PC-9 (cell line): Measurements from ENCODE around the gene APOL2.

Source experiments
- CTCF ChIP-seq: fragments of 200-600 bp; sonication (generic); conservative IDR thresholded peaks from 2 replicates; pipeline ENCODE4 v1.6.1; 2017; ENCODE audit warnings: mixed run types, antibody characterized with exemption, mild to moderate bottlenecking, moderate library complexity
- EZH2 ChIP-seq: fragments of 200-600 bp; sonication (generic); IDR thresholded peaks from 2 replicates; pipeline ENCODE4 v1.8.0; 2017; ENCODE audit warnings: antibody characterized with exemption, low read depth

DNA sequence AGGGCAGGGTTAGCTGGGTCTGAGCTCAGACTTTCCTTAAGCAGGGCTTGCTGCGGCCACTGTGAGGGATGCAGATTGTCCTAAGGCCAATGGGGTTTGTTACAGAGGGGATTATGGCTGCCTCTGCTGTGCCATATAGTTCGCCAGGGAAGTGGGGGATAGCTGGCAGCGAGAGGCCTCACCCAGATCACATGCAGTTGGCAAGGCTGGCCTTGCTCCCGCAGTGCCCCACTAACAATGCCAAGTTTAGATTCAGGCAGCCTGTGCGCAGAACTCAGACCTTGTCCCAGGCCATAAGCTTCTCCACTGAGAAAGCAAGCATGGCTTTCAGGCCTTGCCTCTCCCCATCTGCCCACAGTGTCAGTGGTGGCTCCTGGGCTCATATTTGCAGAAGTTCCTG is 4.7 kb upstream of the APOL2 start:
- TF ChIP-seq CTCF, result no peak
- no peak for TF ChIP-seq EZH2
